ENCODE data around the gene SETBP1. TPM values are rescaled to one million over a fixed set of nuclear protein-coding genes. Genes with fewer than 3 reads are reported as not detected.

The SETBP1 gene
- 0.42 to 0.61 TPM (median 0.47 TPM) in 5 replicates for total RNA-seq (2022; extraction: Qiagen RNA extraction)

GRCh38 chr18:44680273-44681075 lies at the start of gene SETBP1:
Gene SETBP1, plus strand, starts transcription at chr18:44680888. Its CDS starts 20,459 bp downstream, at chr18:44701347.

Measured in A549 treated with Mapracorat at 1 μM for 4 hours (cell line).